SK-N-SH (cell line): ENCODE measurements around the gene SFN. TPM values are rescaled to one million over a fixed set of nuclear protein-coding genes. Genes with fewer than 3 reads are reported as not detected.

Experiments used
- CTCF ChIA-PET: fragments of 300-600, 350-600 bp; formaldehyde crosslinking; extraction: SDS; loops from one replicate; lab custom pipeline; 2021; lab: Yijun Ruan, JAX
- POLR2A ChIA-PET: fragments of 350-600 bp; sonication (Branson Sonifier 250); formaldehyde crosslinking; extraction: SDS; loops from one replicate; lab custom pipeline; 2020; ENCODE audit warnings: antibody characterized with exemption, inconsistent platforms; lab: Yijun Ruan, JAX
- DNase-seq: peaks from one replicate; pipeline ENCODE4 v3.0.0; 2012
- H2AFZ ChIP-seq: fragments of 200-600 bp; sonication (generic); 2 replicates; pipeline ENCODE4 v1.8.1; 2016; ENCODE audit warnings: antibody characterized with exemption, mild to moderate bottlenecking, low read depth
- H3F3A ChIP-seq: fragments of 200-600 bp; sonication (generic); replicated peaks from 2 replicates; pipeline ENCODE3; 2016; ENCODE audit warnings: antibody characterized with exemption, mild to moderate bottlenecking; ENCODE audit not compliant: insufficient read depth
- H3K27ac ChIP-seq, 2 experiments: fragments of 200-500 bp in 1 of 2; fragments of 200-600 bp in 1 of 2; sonication (Bioruptor generic) in 1 of 2; sonication (generic), shearing (Covaris generic) in 1 of 2; 2 replicates each; pipeline versions ENCODE4 v1.5.1 to v1.6.1; 2014 to 2016; ENCODE audit warnings: low read depth in 2 of 2, inconsistent platforms in 1 of 2, low read length in 1 of 2, mild to moderate bottlenecking in 1 of 2, mixed read lengths in 1 of 2
- H3K27me3 ChIP-seq: fragments of 200-600 bp; sonication (generic), shearing (Covaris generic); 2 replicates; pipeline ENCODE4 v1.6.1; 2016; ENCODE audit warnings: mixed run types; ENCODE audit not compliant: insufficient read depth
- H3K36me3 ChIP-seq, 2 experiments: fragments of 200-500 bp in 1 of 2; fragments of 200-600 bp in 1 of 2; sonication (Bioruptor generic) in 1 of 2; sonication (generic) in 1 of 2; replicated peaks in 1 of 2; 2 replicates each; pipeline versions ENCODE3 to v1.5.1; 2014 to 2016; ENCODE audit warnings: low read length in 1 of 2, mild to moderate bottlenecking in 1 of 2; ENCODE audit not compliant: insufficient read depth in 2 of 2, control insufficient read depth in 1 of 2
- H3K4me1 ChIP-seq, 2 experiments: fragments of 200-500 bp in 1 of 2; fragments of 200-600 bp in 1 of 2; sonication (Bioruptor generic) in 1 of 2; sonication (generic), shearing (Covaris generic) in 1 of 2; 2 replicates each; pipeline versions ENCODE4 v1.5.1 to v1.6.1; 2014 to 2016; ENCODE audit warnings: low read depth in 1 of 2, low read length in 1 of 2, mixed run types in 1 of 2; ENCODE audit not compliant: insufficient read depth in 2 of 2, control insufficient read depth in 1 of 2
- H3K4me2 ChIP-seq: fragments of 200-600 bp; sonication (generic), shearing (Covaris generic); 2 replicates; pipeline ENCODE4 v1.6.1; 2017; ENCODE audit warnings: mixed run types
- H3K4me3 ChIP-seq, 2 experiments: fragments of 200-500 bp in 1 of 2; fragments of 200-600 bp in 1 of 2; sonication (Bioruptor generic) in 1 of 2; sonication (generic), shearing (Covaris generic) in 1 of 2; 2 replicates each; pipeline versions ENCODE4 v1.5.1 to v1.8.1; 2014 to 2016; ENCODE audit warnings: low read depth in 2 of 2, inconsistent platforms in 1 of 2, low read length in 1 of 2, mild to moderate bottlenecking in 1 of 2, mixed read lengths in 1 of 2, moderate library complexity in 1 of 2
- H3K79me2 ChIP-seq: fragments of 200-600 bp; sonication (generic); 2 replicates; pipeline ENCODE4 v1.8.1; 2017; ENCODE audit warnings: mild to moderate bottlenecking; ENCODE audit not compliant: insufficient read depth
- H3K9ac ChIP-seq: fragments of 200-600 bp; sonication (generic); 2 replicates; pipeline ENCODE4 v1.6.1; 2017; ENCODE audit warnings: mixed run types
- H3K9me2 ChIP-seq: fragments of 200-600 bp; sonication (generic); 2 replicates; pipeline ENCODE4 v1.6.1; 2017; ENCODE audit warnings: mixed run types
- H3K9me3 ChIP-seq: fragments of 200-600 bp; sonication (generic); 2 replicates; pipeline ENCODE4 v1.6.1; 2017; ENCODE audit warnings: mixed run types, mild to moderate bottlenecking, moderate library complexity
- H4K20me1 ChIP-seq: fragments of 200-600 bp; sonication (generic); 2 replicates; pipeline ENCODE4 v1.6.1; 2017; ENCODE audit warnings: mild to moderate bottlenecking, mixed run types; ENCODE audit not compliant: insufficient read depth
- ELF1 ChIP-seq: IDR thresholded peaks from 2 replicates; pipeline ENCODE4 v1.4.0; 2012
- EZH2phosphoT487 ChIP-seq: fragments of 200-600 bp; sonication (generic); IDR thresholded peaks from 2 replicates; pipeline ENCODE4 v1.6.1; 2017; ENCODE audit warnings: low read depth, mixed run types, mild to moderate bottlenecking, antibody characterized with exemption, moderate library complexity, borderline replicate concordance
- FOSL2 ChIP-seq: IDR thresholded peaks from 2 replicates; pipeline ENCODE4 v1.4.0; 2012; ENCODE audit warnings: low read depth, mild to moderate bottlenecking, moderate library complexity, borderline replicate concordance
- FOXJ3 ChIP-seq: sonication (generic); formaldehyde crosslinking; IDR thresholded peaks from 2 replicates; pipeline ENCODE4 v1.5.1; 2020; ENCODE audit warnings: mild to moderate bottlenecking, missing genetic modification reagents
- FOXM1 ChIP-seq: IDR thresholded peaks from 2 replicates; pipeline ENCODE4 v1.4.0; 2012; ENCODE audit warnings: low read depth, mild to moderate bottlenecking
- GATA2 ChIP-seq: sonication (generic); formaldehyde crosslinking; IDR thresholded peaks from 2 replicates; pipeline ENCODE4 v1.5.0; 2020; ENCODE audit warnings: mild to moderate bottlenecking, missing genetic modification reagents
- JUND ChIP-seq: IDR thresholded peaks from 2 replicates; pipeline ENCODE4 v1.4.0; 2012
- POLR2AphosphoS5 ChIP-seq: IDR thresholded peaks from 2 replicates; pipeline ENCODE4 v1.6.1; 2012; ENCODE audit warnings: low read depth, low read length
- SIN3A ChIP-seq: IDR thresholded peaks from 2 replicates; pipeline ENCODE4 v1.6.1; 2012; ENCODE audit warnings: low read depth, mild to moderate bottlenecking, low read length, moderate library complexity, borderline replicate concordance
- TCF12 ChIP-seq: IDR thresholded peaks from 2 replicates; pipeline ENCODE4 v1.4.0; 2012
- WGBS: methylation state at CpG from one replicate; pipeline ENCODE4 v1.1.6; 2017; ENCODE audit warnings: low lambda C conversion rate; 5-methylcytosine and 5-hydroxymethylcytosine counted together
- polyA plus RNA-seq, 3 experiments: library from polyadenylated mRNA; depleted of rRNA; stranded (reverse); fragments of >200 nt; gene quantifications; 2 replicates each; pipeline ENCODE4 v1.2.3, GENCODE V29; 2012
- TF ChIP-seq, protein P1 (sequence below): IDR thresholded peaks from 2 replicates; pipeline ENCODE4 v1.4.0; 2012; ENCODE audit warnings: low read depth, borderline replicate concordance
- TF ChIP-seq, protein P2 (sequence below): fragments of 200-600 bp; sonication (generic); IDR thresholded peaks from 2 replicates; pipeline ENCODE4 v1.6.1; 2017; ENCODE audit warnings: antibody characterized with exemption, mild to moderate bottlenecking, moderate library complexity
- TF ChIP-seq, protein P3 (sequence below): fragments of 150-350 bp; IDR thresholded peaks from 2 replicates; pipeline ENCODE4 v1.6.1; 2016; ENCODE audit warnings: mild to moderate bottlenecking, low read depth, low read length
- TF ChIP-seq, protein P4 (sequence below): IDR thresholded peaks from 2 replicates; pipeline ENCODE4 v1.6.1; 2012; ENCODE audit warnings: mild to moderate bottlenecking, low read depth, low read length, moderate library complexity

The SFN gene
- polyA plus RNA-seq, 1 of the 3 experiments (the other 2 are of a cell fraction), result 0.18 TPM

DNA sequence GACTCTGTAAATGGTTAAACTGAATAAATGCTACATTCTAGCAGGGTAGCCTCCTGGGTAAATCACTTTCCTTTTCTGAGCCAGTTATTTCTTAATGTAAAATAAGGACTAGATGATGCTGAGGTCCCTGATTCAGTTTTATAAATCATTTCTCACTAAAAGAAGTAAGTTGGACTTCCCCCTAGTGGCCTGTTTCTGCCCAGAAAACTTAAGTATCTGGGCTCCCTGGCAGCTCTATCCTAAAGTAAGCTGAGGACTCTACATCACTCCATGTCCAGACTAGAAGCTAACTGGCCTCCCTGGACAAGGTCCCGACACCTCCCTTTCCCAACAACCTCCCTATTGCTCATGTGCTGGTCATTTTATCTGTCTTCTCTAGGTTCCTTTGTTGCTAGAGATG is 24.2 kb downstream of the SFN start:
- TF ChIP-seq POLR2AphosphoS5 (no peak), TCF12 (no peak)
- TF ChIP-seq, protein P1, sequence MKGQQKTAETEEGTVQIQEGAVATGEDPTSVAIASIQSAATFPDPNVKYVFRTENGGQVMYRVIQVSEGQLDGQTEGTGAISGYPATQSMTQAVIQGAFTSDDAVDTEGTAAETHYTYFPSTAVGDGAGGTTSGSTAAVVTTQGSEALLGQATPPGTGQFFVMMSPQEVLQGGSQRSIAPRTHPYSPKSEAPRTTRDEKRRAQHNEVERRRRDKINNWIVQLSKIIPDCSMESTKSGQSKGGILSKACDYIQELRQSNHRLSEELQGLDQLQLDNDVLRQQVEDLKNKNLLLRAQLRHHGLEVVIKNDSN, result no peak
- TF ChIP-seq, protein P2, sequence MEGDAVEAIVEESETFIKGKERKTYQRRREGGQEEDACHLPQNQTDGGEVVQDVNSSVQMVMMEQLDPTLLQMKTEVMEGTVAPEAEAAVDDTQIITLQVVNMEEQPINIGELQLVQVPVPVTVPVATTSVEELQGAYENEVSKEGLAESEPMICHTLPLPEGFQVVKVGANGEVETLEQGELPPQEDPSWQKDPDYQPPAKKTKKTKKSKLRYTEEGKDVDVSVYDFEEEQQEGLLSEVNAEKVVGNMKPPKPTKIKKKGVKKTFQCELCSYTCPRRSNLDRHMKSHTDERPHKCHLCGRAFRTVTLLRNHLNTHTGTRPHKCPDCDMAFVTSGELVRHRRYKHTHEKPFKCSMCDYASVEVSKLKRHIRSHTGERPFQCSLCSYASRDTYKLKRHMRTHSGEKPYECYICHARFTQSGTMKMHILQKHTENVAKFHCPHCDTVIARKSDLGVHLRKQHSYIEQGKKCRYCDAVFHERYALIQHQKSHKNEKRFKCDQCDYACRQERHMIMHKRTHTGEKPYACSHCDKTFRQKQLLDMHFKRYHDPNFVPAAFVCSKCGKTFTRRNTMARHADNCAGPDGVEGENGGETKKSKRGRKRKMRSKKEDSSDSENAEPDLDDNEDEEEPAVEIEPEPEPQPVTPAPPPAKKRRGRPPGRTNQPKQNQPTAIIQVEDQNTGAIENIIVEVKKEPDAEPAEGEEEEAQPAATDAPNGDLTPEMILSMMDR, result peak; percentile 67
- no peak overlapping the region for H2AFZ ChIP-seq
- no peaks in the 10 kb centered on the region; the same call in 1 of the 2 replicates for H4K20me1 ChIP-seq
- no peak overlapping the region for H3K9ac ChIP-seq
- no peaks in the 10 kb centered on the region for H3K27me3 ChIP-seq
- H3K79me2 ChIP-seq, result peaks cover 39% of the 10 kb centered on the region
- H3K4me2 ChIP-seq, result no peak overlapping the region
- ChIA-PET CTCF (interaction anchor here (0.8 to 2.1 kb wide), 8 partner anchors 13 to 68 kb away, joined by 3 to 15 read pairs (median 4); partner anchors contain the start of gene GPATCH3), POLR2A (interaction anchor here (0.6 to 0.7 kb wide), 2 partner anchors 96 to 265 kb away, joined by 3 read pairs; no protein-coding TSS in a partner anchor)
- H3K9me2 ChIP-seq, result no peaks in the 10 kb centered on the region
- H3K9me3 ChIP-seq, result no peaks in the 10 kb centered on the region
- no peak overlapping the region; a peak in 1 of 4 replicates for H3K27ac ChIP-seq
- H3K4me3 ChIP-seq, result no peak overlapping the region
- peaks cover 0 to 16% of the 10 kb centered on the region in 2 experiments; a peak in 2 of 4 replicates for H3K4me1 ChIP-seq
- peak; percentile 41 for DNase-seq
- peaks cover 13% of the 10 kb centered on the region for H3F3A ChIP-seq
- 91% methylated on average over 1 of the region's 1 CpG for WGBS
- H3K36me3 ChIP-seq, result peaks cover 46 to 53% of the 10 kb centered on the region in 2 experiments

DNA sequence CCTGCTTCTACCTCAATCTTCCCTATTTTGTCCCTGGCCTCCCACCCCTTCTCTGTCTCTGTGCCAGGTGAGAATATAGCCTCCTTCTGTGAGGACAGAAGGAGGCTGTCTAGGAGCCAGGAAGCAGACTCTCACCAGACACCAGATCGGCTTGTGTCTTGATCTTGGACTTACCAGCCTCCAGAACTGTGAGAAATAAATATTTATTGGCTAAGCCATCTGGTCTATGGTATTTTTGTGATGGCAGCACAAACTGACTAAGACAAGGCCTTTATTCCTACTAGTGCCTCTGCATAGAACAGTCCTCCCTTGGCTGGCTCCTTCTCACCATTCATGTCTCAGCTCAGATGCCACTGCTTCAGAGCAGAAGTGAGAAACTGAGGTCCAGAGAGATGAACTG is 25.3 kb downstream of the SFN start:
- 80% methylated on average over 1 of the region's 1 CpG for WGBS
- POLR2A ChIA-PET, result no interaction called here
- H4K20me1 ChIP-seq, result no peaks in the 10 kb centered on the region; the same call in 1 of the 2 replicates
- peaks cover 46 to 50% of the 10 kb centered on the region in 2 experiments for H3K36me3 ChIP-seq
- peaks cover 0 to 16% of the 10 kb centered on the region in 2 experiments; a peak in 2 of 4 replicates for H3K4me1 ChIP-seq
- no peaks in the 10 kb centered on the region for H3K27me3 ChIP-seq
- peaks cover 39% of the 10 kb centered on the region for H3K79me2 ChIP-seq
- no peak overlapping the region for H3K9ac ChIP-seq
- no peaks in the 10 kb centered on the region for H3K9me2 ChIP-seq
- CTCF ChIA-PET, result interaction anchor here (0.6 to 2.1 kb wide), 4 partner anchors 10 to 99 kb away, joined by 3 to 15 read pairs (median 8); partner anchors contain the start of gene GPATCH3
- no peak overlapping the region for H2AFZ ChIP-seq
- no peak overlapping the region for H3K4me2 ChIP-seq
- H3F3A ChIP-seq, result peaks cover 13% of the 10 kb centered on the region
- H3K9me3 ChIP-seq, result no peaks in the 10 kb centered on the region
- no peak for DNase-seq
- H3K4me3 ChIP-seq, result no peak overlapping the region
- H3K27ac ChIP-seq, result no peak overlapping the region
- TF ChIP-seq JUND, result no peak
- TF ChIP-seq SIN3A, result no peak
- no peak for TF ChIP-seq GATA2
- TF ChIP-seq, protein P3, sequence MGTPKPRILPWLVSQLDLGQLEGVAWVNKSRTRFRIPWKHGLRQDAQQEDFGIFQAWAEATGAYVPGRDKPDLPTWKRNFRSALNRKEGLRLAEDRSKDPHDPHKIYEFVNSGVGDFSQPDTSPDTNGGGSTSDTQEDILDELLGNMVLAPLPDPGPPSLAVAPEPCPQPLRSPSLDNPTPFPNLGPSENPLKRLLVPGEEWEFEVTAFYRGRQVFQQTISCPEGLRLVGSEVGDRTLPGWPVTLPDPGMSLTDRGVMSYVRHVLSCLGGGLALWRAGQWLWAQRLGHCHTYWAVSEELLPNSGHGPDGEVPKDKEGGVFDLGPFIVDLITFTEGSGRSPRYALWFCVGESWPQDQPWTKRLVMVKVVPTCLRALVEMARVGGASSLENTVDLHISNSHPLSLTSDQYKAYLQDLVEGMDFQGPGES, result no peak
- TF ChIP-seq ELF1, result no peak
- no peak for TF ChIP-seq EZH2phosphoT487
- TF ChIP-seq FOXM1, result no peak
- TF ChIP-seq, protein P4, sequence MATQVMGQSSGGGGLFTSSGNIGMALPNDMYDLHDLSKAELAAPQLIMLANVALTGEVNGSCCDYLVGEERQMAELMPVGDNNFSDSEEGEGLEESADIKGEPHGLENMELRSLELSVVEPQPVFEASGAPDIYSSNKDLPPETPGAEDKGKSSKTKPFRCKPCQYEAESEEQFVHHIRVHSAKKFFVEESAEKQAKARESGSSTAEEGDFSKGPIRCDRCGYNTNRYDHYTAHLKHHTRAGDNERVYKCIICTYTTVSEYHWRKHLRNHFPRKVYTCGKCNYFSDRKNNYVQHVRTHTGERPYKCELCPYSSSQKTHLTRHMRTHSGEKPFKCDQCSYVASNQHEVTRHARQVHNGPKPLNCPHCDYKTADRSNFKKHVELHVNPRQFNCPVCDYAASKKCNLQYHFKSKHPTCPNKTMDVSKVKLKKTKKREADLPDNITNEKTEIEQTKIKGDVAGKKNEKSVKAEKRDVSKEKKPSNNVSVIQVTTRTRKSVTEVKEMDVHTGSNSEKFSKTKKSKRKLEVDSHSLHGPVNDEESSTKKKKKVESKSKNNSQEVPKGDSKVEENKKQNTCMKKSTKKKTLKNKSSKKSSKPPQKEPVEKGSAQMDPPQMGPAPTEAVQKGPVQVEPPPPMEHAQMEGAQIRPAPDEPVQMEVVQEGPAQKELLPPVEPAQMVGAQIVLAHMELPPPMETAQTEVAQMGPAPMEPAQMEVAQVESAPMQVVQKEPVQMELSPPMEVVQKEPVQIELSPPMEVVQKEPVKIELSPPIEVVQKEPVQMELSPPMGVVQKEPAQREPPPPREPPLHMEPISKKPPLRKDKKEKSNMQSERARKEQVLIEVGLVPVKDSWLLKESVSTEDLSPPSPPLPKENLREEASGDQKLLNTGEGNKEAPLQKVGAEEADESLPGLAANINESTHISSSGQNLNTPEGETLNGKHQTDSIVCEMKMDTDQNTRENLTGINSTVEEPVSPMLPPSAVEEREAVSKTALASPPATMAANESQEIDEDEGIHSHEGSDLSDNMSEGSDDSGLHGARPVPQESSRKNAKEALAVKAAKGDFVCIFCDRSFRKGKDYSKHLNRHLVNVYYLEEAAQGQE, result no peak
- TF ChIP-seq, protein P2, result no peak
- TF ChIP-seq FOSL2, result no peak
- TF ChIP-seq FOXJ3 (CRISPR knock-in tag), result no peak
